ENCODE results near the gene SREBF1.

SREBF1 gene

GRCh38 chr17:17824783-17825614 is 11.8 kb downstream of the SREBF1 start:
- DNase-seq (ENCODE audit: low spot score): no peak

- peak; percentile 88 for DNase-seq (ENCODE audit: low spot score)
These were observed 12.5 kb downstream of the SREBF1 start for GRCh38 chr17:17824119-17824782.

DNA sequence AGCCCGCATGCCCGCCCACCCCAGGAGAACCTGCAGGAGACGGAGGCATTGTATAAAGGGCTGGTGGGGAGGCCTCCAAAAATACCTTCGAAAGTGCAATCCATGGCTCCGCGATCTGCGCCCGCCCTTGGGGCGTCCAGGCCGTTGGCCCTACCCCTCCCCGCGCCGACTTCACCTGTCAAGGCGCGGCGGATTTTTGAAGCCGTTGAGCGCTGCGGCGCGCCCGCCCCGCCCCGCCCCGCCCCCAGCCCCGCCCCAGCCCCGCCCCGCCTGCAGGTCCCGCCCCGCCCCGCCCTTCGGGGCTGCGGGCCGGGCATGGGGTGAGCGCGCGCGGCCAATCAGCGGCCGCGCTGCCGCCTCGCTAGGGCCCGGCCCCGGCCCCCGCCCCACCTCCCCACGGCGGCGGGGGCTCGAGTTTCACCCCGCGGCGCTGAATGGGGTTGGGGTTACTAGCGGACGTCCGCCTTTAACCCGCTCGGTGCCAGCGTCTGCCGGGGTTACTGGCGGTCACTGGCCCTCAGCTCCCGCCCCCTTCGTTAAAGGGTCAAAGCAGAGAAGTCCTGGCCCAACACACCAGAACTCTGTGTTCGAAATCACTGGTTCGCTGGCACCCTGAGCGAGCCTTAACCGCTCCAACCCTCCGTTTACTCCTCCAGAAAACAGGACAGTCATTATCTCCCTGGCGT is 13.2 kb downstream of the SREBF1 start:
- peak; percentile 90 for DNase-seq (ENCODE audit: low spot score)

GRCh38 chr17:17822616-17823015 is 14.2 kb downstream of the SREBF1 start:
- DNase-seq (ENCODE audit: low spot score): no peak

- no peak for DNase-seq (ENCODE audit: low spot score)
These were observed 14.6 kb downstream of the SREBF1 start for GRCh38 chr17:17822189-17822588.

- no peak for DNase-seq (ENCODE audit: low spot score)
These were observed 16.2 kb downstream of the SREBF1 start for GRCh38 chr17:17820463-17821158.

DNA sequence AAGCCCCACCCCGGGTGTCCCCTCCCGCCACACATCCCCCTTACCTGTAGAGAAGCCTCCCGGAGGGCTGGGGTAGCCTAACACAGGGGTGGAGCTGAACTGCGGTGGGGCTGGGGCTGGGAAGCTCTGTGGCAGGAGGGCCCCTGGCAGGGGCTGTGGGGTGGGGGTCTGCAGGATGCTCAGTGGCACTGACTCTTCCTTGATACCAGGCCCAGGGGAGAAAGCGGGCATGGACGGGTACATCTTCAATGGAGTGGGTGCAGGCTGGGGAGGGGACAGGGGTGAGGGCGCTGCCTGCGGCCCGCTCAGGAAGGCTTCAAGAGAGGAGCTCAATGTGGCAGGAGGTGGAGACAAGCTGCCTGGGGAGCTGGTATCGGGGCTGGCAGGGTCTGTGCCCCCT is 16.7 kb downstream of the SREBF1 start:
- DNase-seq (ENCODE audit: low spot score): no peak

GRCh38 chr17:17819561-17819995 is 17.2 kb downstream of the SREBF1 start:
- no peak for DNase-seq (ENCODE audit: low spot score)

- no peak for DNase-seq (ENCODE audit: low spot score)
These were observed 17.7 kb downstream of the SREBF1 start for GRCh38 chr17:17819111-17819510.

DNA sequence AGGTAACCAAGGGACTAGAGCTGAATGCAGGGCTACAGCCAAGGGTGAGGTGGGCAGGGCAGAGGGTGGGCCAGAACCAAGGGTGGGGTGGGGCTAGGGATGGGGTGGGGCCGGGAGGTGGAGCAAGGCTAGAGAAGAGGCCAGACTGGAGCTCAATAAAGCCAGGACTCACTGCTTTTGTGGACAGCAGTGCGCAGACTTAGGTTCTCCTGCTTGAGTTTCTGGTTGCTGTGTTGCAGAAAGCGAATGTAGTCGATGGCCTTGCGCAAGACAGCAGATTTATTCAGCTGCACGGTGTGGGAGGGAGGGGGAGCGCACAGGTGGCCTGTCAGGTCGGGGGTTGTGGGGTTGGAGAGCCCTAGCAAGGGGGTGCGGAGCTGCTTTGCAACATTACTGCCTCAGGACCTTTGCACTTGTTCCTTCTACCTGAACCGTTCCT is 18.7 kb downstream of the SREBF1 start:
- DNase-seq (ENCODE audit: low spot score): no peak

- DNase-seq (ENCODE audit: low spot score): no peak
These were observed 19.2 kb downstream of the SREBF1 start for GRCh38 chr17:17817552-17817947.

DNA sequence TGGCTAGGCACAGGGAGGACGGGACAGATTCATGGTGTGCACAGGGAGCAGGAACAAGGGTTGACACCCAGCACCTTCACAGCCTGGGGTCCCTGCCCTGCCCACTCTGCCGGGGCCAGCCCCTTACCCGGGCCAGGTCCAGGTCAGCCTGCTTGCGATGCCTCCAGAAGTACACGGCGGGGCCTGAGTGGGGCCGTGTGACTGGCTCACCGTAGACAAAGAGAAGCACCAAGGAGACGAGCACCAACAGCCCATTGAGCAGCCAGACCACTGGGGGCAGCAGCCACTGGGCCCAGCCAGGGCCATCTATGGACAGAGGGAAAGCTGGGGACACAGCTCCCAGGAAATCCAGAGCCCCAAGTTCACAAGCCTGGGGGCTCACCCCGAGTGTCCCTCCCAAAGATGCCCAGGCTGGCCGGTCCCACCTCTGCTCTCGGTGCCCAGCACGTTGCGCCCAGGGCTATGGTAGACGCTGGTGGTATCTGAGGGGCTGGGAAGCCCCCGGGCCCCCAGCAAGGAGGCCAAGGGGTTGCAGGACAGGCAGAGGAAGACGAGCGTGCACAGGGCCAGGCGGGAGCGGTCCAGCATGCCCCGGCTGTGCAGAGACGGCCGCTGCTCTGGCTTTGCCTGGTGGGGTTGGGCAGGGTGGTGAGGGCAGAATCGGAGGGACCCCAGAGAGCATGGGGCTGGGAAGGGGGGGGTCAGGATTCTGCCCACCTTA is 19.8 kb downstream of the SREBF1 start:
- no peak for DNase-seq (ENCODE audit: low spot score)

- DNase-seq (ENCODE audit: low spot score): no peak
These were observed 20.5 kb downstream of the SREBF1 start for GRCh38 chr17:17816240-17816814.

GRCh38 chr17:17815436-17816200 is 21.2 kb downstream of the SREBF1 start:
- no peak for DNase-seq (ENCODE audit: low spot score)

DNA sequence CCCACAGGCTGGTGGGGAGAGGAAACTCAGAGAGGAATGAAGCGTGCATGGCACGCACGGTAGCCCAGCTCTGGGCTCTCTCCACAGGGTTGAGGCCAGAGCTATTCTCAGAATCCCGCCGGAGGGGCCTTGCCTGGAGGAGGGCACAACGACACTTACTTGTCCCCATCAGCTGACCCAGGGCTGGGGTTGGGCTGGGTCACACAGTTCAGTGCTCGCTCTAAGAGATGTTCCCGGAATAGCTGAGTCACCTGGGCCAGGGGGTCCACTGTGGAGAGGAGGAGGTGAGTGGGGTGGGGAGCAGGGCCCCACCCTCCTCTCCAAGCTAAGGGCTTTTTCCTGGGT is 21.8 kb downstream of the SREBF1 start:
- DNase-seq (ENCODE audit: low spot score): no peak

DNA sequence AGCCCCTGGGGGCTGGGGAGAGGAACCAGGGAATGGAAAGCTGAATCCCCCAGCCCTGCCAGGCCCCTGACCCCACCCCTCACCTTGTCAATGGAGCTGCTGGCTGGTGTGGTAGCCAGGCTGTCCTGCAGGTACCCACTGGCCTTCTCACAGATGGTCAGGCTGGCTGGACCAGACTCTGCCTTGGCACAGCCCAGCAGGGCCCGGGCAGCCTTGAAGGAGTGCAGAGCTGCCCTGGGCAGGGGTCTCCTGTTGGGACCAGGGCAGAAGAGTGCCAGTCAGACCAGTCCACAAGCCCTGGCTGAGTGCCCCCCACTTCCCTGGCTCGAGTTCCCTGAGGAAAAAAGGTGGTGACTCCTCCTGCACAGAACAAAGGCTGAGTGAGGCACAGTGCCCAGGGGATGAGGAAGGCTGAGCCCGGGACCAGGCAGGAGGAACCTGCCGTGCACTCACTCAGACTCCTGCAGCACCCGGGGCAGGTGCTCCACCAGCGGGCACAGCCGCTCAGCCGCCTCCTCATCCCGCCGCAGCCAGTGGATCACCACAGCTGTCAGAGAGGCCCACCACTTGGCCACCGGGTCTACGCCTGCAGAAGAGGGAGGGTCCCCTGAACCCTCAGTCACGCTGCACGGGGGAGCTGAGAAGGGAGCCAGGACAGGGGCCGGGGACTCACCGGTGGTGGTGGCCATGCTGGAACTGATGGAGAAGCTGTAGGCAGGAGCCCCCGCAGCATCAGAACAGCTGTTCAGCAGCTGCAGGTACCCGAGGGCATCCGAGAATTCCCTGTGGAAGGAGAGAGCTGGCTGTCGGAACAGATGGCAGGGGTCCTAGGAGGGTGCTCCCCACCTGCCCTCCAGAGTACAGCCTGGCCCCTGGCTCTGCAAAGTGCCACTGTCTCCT is 22.4 kb downstream of the SREBF1 start:
- DNase-seq (ENCODE audit: low spot score): no peak

DNA sequence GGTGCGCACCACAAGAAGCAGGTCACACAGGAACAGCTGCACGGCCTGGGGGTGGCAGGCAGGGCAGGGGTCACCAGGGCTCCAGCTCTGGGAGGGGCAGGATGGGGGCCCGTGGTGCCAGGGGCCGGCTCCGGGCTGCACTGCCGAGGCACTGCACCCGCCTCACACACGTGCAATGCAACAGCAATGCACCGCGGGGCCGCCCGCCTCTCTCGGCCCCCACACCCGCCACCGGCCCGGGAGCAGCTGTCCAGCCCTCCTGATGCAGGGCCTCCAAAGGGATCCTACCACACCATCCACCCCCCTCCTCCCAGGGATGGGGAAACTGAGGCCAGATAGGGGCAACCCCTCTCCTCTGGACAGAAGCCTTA is 23.1 kb downstream of the SREBF1 start:
- DNase-seq (ENCODE audit: low spot score): no peak

GRCh38 chr17:17813055-17813724 is 23.6 kb downstream of the SREBF1 start:
- no peak for DNase-seq (ENCODE audit: low spot score)

All from SK-N-DZ (cell line).